Liver (tissue), 9 donors: ENCODE measurements around the gene MEOX1. TPM values are rescaled to one million over a fixed set of nuclear protein-coding genes. Genes with fewer than 3 reads are reported as not detected.

Source experiments
- DNase-seq: peaks from one replicate; pipeline ENCODE4 v3.0.0-alpha.2; 2017; ENCODE audit warnings: low spot score
- H3K27ac ChIP-seq, 2 donors: one replicate each; pipeline ENCODE4 v1.7.0; 2013; ENCODE audit warnings: inconsistent platforms in 2 of 2, low read length in 2 of 2, control low read depth in 1 of 2, low read depth in 1 of 2, mild to moderate bottlenecking in 1 of 2
- H3K27me3 ChIP-seq, 4 donors: one replicate each; pipeline versions ENCODE4 v1.6.1 to v1.7.0; 2013; ENCODE audit warnings: low read length in 3 of 4, inconsistent platforms in 1 of 4, mild to moderate bottlenecking in 1 of 4, moderate library complexity in 1 of 4; ENCODE audit not compliant: control insufficient read depth in 4 of 4, insufficient read depth in 4 of 4
- H3K36me3 ChIP-seq, 4 donors: one replicate each; pipeline versions ENCODE4 v1.6.1 to v1.7.0; 2013; ENCODE audit warnings: low read length in 3 of 4, mild to moderate bottlenecking in 3 of 4, low read depth in 1 of 4, moderate library complexity in 1 of 4; ENCODE audit not compliant: control insufficient read depth in 4 of 4, insufficient read depth in 3 of 4
- H3K4me1 ChIP-seq, 4 donors: one replicate each; pipeline versions ENCODE4 v1.6.1 to v1.7.0; 2013; ENCODE audit warnings: low read length in 3 of 4, mild to moderate bottlenecking in 3 of 4, moderate library complexity in 1 of 4; ENCODE audit not compliant: control insufficient read depth in 4 of 4, insufficient read depth in 4 of 4
- H3K4me3 ChIP-seq, 3 donors: one replicate each; pipeline versions ENCODE4 v1.6.1 to v1.7.0; 2013; ENCODE audit warnings: low read length in 3 of 3, control low read depth in 1 of 3, low read depth in 1 of 3, mild to moderate bottlenecking in 1 of 3
- H3K9ac ChIP-seq, 2 donors: one replicate each; pipeline ENCODE4 v1.7.0; 2013; ENCODE audit warnings: low read length in 2 of 2, mild to moderate bottlenecking in 2 of 2, moderate library complexity in 2 of 2, control low read depth in 1 of 2, low read depth in 1 of 2
- H3K9me3 ChIP-seq, 4 donors: one replicate each; pipeline versions ENCODE4 v1.6.1 to v1.7.0; 2013; ENCODE audit warnings: low read length in 3 of 4; ENCODE audit not compliant: control insufficient read depth in 4 of 4
- EGR1 ChIP-seq, 2 donors: IDR thresholded peaks; 2 replicates each; pipeline ENCODE4 v1.6.1; 2016 to 2018; ENCODE audit warnings: antibody characterized with exemption in 2 of 2, low read depth in 2 of 2
- FOXA1 ChIP-seq: IDR thresholded peaks from 2 replicates; pipeline ENCODE4 v1.6.1; 2016; ENCODE audit warnings: antibody characterized with exemption
- FOXA2 ChIP-seq: IDR thresholded peaks from 2 replicates; pipeline ENCODE4 v1.6.1; 2016; ENCODE audit warnings: antibody characterized with exemption
- GABPA ChIP-seq, 2 donors: IDR thresholded peaks in 1 of 2; conservative IDR thresholded peaks in 1 of 2; 2 replicates each; pipeline ENCODE4 v1.6.1; 2016; ENCODE audit warnings: antibody characterized with exemption in 2 of 2, mild to moderate bottlenecking in 1 of 2, moderate library complexity in 1 of 2
- HNF4A ChIP-seq, 2 donors: conservative IDR thresholded peaks; 2 replicates each; pipeline ENCODE4 v1.6.1; 2016; ENCODE audit warnings: antibody characterized with exemption in 2 of 2, mild to moderate bottlenecking in 2 of 2
- HNF4G ChIP-seq: IDR thresholded peaks from 2 replicates; pipeline ENCODE4 v1.6.1; 2016; ENCODE audit warnings: antibody characterized with exemption
- JUND ChIP-seq, 2 donors: IDR thresholded peaks; 2 replicates each; pipeline ENCODE4 v1.6.1; 2016; ENCODE audit warnings: antibody characterized with exemption in 2 of 2
- MAX ChIP-seq: IDR thresholded peaks from 2 replicates; pipeline ENCODE4 v1.6.1; 2016; ENCODE audit warnings: antibody characterized with exemption
- NR2F2 ChIP-seq: IDR thresholded peaks from 2 replicates; pipeline ENCODE4 v1.6.1; 2016; ENCODE audit warnings: antibody characterized with exemption
- RAD21 ChIP-seq, 2 donors: IDR thresholded peaks; 2 replicates each; pipeline ENCODE4 v1.6.1; 2016; ENCODE audit warnings: antibody characterized with exemption in 2 of 2, mild to moderate bottlenecking in 2 of 2
- REST ChIP-seq: IDR thresholded peaks from 2 replicates; pipeline ENCODE4 v1.6.1; 2016; ENCODE audit warnings: antibody characterized with exemption, mild to moderate bottlenecking
- RXRA ChIP-seq, 2 donors: IDR thresholded peaks; 2 replicates each; pipeline ENCODE4 v1.6.1; 2017 to 2018; ENCODE audit warnings: antibody characterized with exemption in 2 of 2, mild to moderate bottlenecking in 1 of 2
- SP1 ChIP-seq: IDR thresholded peaks from 2 replicates; pipeline ENCODE4 v1.6.1; 2018; ENCODE audit warnings: antibody characterized with exemption, mild to moderate bottlenecking
- TAF1 ChIP-seq: conservative IDR thresholded peaks from 2 replicates; pipeline ENCODE4 v1.6.1; 2016; ENCODE audit warnings: antibody characterized with exemption, mild to moderate bottlenecking
- YY1 ChIP-seq: IDR thresholded peaks from 2 replicates; pipeline ENCODE4 v1.6.1; 2016; ENCODE audit warnings: antibody characterized with exemption, mild to moderate bottlenecking
- whole genome bisulfite sequencing: extraction: QIAGEN DNeasy Blood & Tissue Kit; methylation state at CpG from one replicate; pipeline ENCODE4 v1.1.7; 2013; 5-methylcytosine and 5-hydroxymethylcytosine counted together
- polyA plus RNA-seq, 2 donors: library from polyadenylated mRNA; stranded (reverse) in 1 of 2; unstranded in 1 of 2; fragments of 200-250 nt in 1 of 2; fragments of >200 nt in 1 of 2; fragmentation: Nextera tagmentation in 1 of 2; extraction: Ambion mirVana in 1 of 2; gene quantifications; one replicate each; pipeline versions ENCODE4 v1.2.1 to v1.2.3, GENCODE V29; 2013 to 2015
- total RNA-seq, 2 donors: library from RNA; depleted of rRNA; stranded (reverse); fragments of >200 nt; gene quantifications; one replicate each; pipeline ENCODE4 v1.2.3, GENCODE V29; 2014
- TF ChIP-seq, protein P1 (sequence below): fragments of 150-350 bp; IDR thresholded peaks from 2 replicates; pipeline ENCODE4 v1.5.1; 2017; ENCODE audit warnings: improper control_type of control experiment, low read depth, low read length; ENCODE audit not compliant: missing input control
- TF ChIP-seq, protein P2 (sequence below): IDR thresholded peaks from 2 replicates; pipeline ENCODE4 v1.6.1; 2016; ENCODE audit warnings: antibody characterized with exemption
- TF ChIP-seq, protein P3 (sequence below): IDR thresholded peaks from 2 replicates; pipeline ENCODE4 v1.6.1; 2016; ENCODE audit warnings: antibody characterized with exemption
- donor health status: healthy.
- donor health status: healthy.
- donor health status: healthy.
- donor health status: healthy.
- donor health status: healthy.

MEOX1 gene
- total and polyA plus RNA-seq, 4 donors = 0.05 to 0.33 TPM; not detected in 2

DNA sequence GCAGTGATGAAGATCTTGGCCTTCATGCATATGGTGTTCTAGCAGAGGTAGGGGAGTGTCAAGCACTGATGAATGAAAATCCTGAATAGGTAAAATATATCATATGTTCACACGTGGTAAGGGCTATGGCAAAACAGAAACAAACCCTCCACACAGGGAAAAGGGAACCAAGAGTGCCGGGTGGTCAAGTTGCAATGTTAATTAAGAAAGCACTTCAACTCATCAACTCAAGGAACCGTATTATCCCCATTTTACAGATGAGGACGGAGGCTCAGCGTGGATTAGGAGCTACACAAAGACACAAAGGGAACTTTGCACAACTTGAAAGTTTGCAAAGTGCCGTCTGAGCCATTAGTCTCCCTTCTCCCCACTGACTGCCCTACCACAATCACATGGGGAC lies 28.1 kb upstream of the MEOX1 start:
- Histone ChIP-seq H3K4me3 (no peak overlapping the region), H3K9ac (no peak overlapping the region), H3K27ac (no peak overlapping the region), H3K27me3 (no peaks in the 10 kb centered on the region), H3K9me3 (no peaks in the 10 kb centered on the region), H3K36me3 (no peaks in the 10 kb centered on the region), H3K4me1 (no peaks in the 10 kb centered on the region)
- no peak for DNase-seq
- TF ChIP-seq JUND (IDR thresholded peaks at IDR 0.05) (no peak), TAF1 (no peak), NR2F2 (no peak), FOXA2 (no peak), RAD21 (IDR thresholded peaks at IDR 0.05) (no peak), FOXA1 (no peak), REST (no peak), HNF4A (conservative IDR thresholded peaks at IDR 0.05) (no peak), RXRA (IDR thresholded peaks at IDR 0.05) (no peak), MAX (no peak), YY1 (no peak), GABPA (IDR thresholded peaks at IDR 0.05 in 1 of 2, conservative IDR thresholded peaks at IDR 0.05 in 1 of 2) (no peak), EGR1 (IDR thresholded peaks at IDR 0.05; ENCODE audit: low read depth in 2 of 2) (no peak), HNF4G (no peak), SP1 (no peak)
- TF ChIP-seq, protein P1, sequence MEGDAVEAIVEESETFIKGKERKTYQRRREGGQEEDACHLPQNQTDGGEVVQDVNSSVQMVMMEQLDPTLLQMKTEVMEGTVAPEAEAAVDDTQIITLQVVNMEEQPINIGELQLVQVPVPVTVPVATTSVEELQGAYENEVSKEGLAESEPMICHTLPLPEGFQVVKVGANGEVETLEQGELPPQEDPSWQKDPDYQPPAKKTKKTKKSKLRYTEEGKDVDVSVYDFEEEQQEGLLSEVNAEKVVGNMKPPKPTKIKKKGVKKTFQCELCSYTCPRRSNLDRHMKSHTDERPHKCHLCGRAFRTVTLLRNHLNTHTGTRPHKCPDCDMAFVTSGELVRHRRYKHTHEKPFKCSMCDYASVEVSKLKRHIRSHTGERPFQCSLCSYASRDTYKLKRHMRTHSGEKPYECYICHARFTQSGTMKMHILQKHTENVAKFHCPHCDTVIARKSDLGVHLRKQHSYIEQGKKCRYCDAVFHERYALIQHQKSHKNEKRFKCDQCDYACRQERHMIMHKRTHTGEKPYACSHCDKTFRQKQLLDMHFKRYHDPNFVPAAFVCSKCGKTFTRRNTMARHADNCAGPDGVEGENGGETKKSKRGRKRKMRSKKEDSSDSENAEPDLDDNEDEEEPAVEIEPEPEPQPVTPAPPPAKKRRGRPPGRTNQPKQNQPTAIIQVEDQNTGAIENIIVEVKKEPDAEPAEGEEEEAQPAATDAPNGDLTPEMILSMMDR = no peak
- TF ChIP-seq, protein P2, sequence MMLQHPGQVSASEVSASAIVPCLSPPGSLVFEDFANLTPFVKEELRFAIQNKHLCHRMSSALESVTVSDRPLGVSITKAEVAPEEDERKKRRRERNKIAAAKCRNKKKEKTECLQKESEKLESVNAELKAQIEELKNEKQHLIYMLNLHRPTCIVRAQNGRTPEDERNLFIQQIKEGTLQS = no peak
- TF ChIP-seq, protein P3, sequence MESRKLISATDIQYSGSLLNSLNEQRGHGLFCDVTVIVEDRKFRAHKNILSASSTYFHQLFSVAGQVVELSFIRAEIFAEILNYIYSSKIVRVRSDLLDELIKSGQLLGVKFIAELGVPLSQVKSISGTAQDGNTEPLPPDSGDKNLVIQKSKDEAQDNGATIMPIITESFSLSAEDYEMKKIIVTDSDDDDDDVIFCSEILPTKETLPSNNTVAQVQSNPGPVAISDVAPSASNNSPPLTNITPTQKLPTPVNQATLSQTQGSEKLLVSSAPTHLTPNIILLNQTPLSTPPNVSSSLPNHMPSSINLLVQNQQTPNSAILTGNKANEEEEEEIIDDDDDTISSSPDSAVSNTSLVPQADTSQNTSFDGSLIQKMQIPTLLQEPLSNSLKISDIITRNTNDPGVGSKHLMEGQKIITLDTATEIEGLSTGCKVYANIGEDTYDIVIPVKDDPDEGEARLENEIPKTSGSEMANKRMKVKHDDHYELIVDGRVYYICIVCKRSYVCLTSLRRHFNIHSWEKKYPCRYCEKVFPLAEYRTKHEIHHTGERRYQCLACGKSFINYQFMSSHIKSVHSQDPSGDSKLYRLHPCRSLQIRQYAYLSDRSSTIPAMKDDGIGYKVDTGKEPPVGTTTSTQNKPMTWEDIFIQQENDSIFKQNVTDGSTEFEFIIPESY = no peak
- whole genome bisulfite sequencing = 82% methylated on average over 6 of the region's 6 CpGs
